ENCODE data around the gene IMMP2L.

GRCh38 chr7:111147708-111148533, 414.4 kb downstream of the IMMP2L start:
- no peak for TF ChIP-seq CTCF (IDR thresholded peaks at IDR 0.05)
- no peak for TF ChIP-seq POLR2A (IDR thresholded peaks at IDR 0.05)

Data from uterus (tissue), 2 donors.